Measurements from ENCODE around the gene SHB. TPM values are rescaled to one million over a fixed set of nuclear protein-coding genes. Genes with fewer than 3 reads are reported as not detected.

Gene SHB
- total RNA-seq, 6 donors from 2014 or later: 29.3 to 51.2 (median 33.3) TPM

DNA sequence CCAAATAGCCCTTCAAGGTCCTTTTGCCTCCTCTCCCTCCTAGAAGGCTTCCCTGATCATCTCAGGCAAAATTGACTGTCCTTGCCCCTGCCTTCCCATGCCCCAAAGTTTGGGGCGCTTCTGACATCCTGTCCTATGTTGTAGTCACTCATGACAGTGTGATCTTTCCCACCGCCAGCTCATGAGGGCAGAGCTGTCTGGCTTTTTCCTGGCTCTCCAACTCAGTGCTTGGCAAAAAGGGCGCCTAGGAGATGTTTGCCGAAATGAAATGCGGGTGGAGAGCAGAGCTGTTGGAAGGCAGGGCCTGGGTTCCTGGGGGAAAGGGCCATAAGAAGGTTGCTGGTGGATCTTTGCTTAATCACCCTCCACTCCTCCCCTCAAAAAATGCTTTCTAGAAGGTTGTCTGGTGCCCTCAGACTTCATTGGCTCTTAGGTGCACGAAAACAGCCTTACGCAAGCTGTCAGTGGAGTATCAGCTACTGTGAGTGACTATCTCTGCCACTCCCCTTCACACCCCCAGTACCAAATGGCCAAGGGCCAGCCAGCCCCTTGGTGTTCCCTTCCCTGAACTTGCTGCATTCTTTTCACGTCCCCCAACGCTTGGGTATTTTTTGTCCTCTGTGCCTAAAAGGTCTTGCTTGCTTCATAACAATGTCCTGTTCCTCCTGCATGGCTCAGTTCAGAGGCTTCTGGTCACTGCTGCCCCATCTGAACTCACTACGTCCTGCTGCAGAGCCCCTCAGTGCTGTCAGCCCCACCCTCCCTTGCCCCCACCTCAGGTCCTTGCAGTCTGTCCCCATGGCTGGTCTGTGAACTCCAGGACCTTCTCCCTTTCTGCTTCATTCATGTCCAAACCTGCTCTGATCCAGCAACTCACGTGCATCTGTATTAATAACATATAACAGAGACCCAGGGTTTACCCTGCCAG is 162.5 kb downstream of the SHB start:
- H3K27me3 ChIP-seq: no peaks in the 10 kb centered on the region
- TF ChIP-seq, protein P1, sequence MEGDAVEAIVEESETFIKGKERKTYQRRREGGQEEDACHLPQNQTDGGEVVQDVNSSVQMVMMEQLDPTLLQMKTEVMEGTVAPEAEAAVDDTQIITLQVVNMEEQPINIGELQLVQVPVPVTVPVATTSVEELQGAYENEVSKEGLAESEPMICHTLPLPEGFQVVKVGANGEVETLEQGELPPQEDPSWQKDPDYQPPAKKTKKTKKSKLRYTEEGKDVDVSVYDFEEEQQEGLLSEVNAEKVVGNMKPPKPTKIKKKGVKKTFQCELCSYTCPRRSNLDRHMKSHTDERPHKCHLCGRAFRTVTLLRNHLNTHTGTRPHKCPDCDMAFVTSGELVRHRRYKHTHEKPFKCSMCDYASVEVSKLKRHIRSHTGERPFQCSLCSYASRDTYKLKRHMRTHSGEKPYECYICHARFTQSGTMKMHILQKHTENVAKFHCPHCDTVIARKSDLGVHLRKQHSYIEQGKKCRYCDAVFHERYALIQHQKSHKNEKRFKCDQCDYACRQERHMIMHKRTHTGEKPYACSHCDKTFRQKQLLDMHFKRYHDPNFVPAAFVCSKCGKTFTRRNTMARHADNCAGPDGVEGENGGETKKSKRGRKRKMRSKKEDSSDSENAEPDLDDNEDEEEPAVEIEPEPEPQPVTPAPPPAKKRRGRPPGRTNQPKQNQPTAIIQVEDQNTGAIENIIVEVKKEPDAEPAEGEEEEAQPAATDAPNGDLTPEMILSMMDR (IDR thresholded peaks at IDR 0.05): no peak
- TF ChIP-seq EP300 (IDR thresholded peaks at IDR 0.05) (no peak), POLR2AphosphoS5 (IDR thresholded peaks at IDR 0.05) (no peak), POLR2A (IDR thresholded peaks at IDR 0.05) (no peak)

DNA sequence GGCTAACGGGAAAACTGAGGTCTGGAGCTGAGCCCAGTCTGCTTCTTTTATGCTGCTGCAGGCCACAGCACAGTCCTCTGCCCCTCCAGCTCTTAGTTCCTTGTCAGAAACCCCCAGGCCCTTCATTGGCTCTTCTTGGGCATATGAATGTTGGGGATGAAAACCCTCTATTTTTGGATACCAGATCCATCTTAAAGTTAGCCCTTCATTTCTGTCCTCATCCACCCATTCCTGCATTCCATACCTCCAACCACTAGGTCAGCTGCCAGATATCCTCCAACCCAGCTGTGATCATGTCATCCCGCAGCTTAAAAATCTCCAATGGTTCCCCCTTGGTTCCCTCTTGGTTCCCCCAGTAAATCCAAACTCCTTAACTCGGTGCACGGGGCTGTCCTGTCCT is 163.3 kb downstream of the SHB start:
- Histone ChIP-seq H3K27me3 (no peaks in the 10 kb centered on the region), H3K4me1 (peaks cover 17 to 46% (median 35%) of the 10 kb centered on the region in 4 donors), H3K27ac (no peak overlapping the region), H3K4me3 (no peak overlapping the region), H3K9me3 (no peaks in the 10 kb centered on the region), H3K36me3 (peaks cover 0 to under 1% (median 0%) of the 10 kb centered on the region in 4 donors)
- 96 to 97% methylated on average over 4 of the region's 4 CpGs for WGBS, 2 donors
- ATAC-seq (ENCODE audit: low FRiP score in 2 of 2) (no peak), DNase-seq (no peak)
- TF ChIP-seq POLR2A (IDR thresholded peaks at IDR 0.05) (no peak), EP300 (IDR thresholded peaks at IDR 0.05) (no peak), POLR2AphosphoS5 (IDR thresholded peaks at IDR 0.05) (no peak)
- TF ChIP-seq, protein P1 (IDR thresholded peaks at IDR 0.05): no peak

More for the DNA sequence above, 162.5 kb downstream of the SHB start:
- no peak for DNase-seq
- H3K4me1 ChIP-seq: peaks cover 17 to 46% (median 35%) of the 10 kb centered on the region in 4 donors
- peak overlapping the region in 1 of 4 donors; percentile 23 for H3K27ac ChIP-seq
- H3K4me3 ChIP-seq: no peak overlapping the region
- no peaks in the 10 kb centered on the region for H3K9me3 ChIP-seq
- ATAC-seq (ENCODE audit: low FRiP score in 2 of 2): no peak
- 88% methylated on average over 11 of the region's 11 CpGs for WGBS, 2 donors
- H3K36me3 ChIP-seq: no peaks in the 10 kb centered on the region

DNA sequence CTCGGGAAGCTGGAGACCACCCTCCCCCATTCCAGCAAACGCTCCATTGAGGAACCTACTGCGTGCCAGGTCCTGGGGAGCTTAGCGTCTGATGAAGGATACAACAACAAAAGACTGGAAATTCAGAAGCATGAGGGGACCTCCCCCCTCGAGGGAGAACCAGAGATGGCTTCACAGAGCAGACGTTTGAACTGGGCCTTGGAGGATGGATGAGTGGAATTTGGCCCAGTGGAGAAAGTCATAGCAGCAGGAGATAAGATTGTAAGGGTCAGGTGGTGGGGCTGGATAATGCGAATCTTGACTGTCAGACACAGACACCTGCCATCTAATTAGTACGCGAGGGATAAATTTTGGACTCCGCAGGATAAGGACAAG is 163.9 kb downstream of the SHB start:
- no peaks in the 10 kb centered on the region for H3K27me3 ChIP-seq
- peak overlapping the region in 2 of 4 donors; percentile 89 to 95 for H3K27ac ChIP-seq
- TF ChIP-seq POLR2AphosphoS5 (IDR thresholded peaks at IDR 0.05): no peak
- TF ChIP-seq, protein P1 (IDR thresholded peaks at IDR 0.05): no peak
- no peak for TF ChIP-seq POLR2A (IDR thresholded peaks at IDR 0.05)
- TF ChIP-seq EP300 (IDR thresholded peaks at IDR 0.05): no peak
- peak overlapping the region in 2 of 4 donors; percentile 89 to 96 for H3K4me3 ChIP-seq
- 86% methylated on average over 9 to 10 of the region's 10 CpGs for WGBS, 2 donors
- no peak for ATAC-seq (ENCODE audit: low FRiP score in 2 of 2)
- peaks cover 17 to 46% (median 35%) of the 10 kb centered on the region in 4 donors for H3K4me1 ChIP-seq
- peaks cover 0 to 4% (median 1%) of the 10 kb centered on the region in 4 donors for H3K36me3 ChIP-seq
- DNase-seq: no peak
- no peaks in the 10 kb centered on the region for H3K9me3 ChIP-seq

DNA sequence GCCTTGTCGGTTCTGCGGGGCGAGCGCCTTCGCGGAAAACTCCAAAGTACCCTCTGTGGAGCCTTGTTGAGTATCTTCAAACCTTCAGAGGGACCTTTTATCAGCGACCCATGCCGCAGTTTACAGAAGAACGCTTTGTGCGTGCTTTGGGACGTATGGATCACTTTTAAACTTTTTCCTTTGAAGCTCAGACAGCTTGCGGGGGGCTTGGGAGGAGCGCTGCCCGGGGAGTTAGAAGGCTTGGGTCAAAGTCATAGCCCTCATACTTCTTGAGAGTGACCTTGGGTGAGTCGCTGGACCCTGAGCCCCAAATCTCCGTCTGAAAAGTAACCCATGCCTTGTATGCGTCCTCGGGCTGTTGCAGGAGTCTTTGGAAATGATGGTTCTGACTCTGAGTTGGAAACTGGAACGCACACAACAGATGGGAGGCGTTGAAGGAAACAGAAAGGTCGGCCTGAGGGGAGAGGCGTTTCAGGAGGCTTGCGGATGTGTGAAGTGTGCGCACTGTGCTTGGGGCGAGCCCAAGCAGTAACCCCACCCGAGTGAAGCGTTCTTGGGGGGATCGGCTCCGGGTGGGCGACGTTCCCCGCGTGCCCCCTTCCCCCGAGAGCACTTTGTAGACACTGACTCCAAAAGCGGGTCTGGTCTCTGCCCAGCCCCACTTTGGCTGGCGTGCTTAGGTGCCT is 164.4 kb downstream of the SHB start:
- WGBS, 2 donors: 33 to 37% methylated on average over 20 to 36 of the region's 36 CpGs
- Histone ChIP-seq H3K4me1 (peaks cover 15 to 43% (median 35%) of the 10 kb centered on the region in 4 donors), H3K9me3 (no peaks in the 10 kb centered on the region), H3K27me3 (no peaks in the 10 kb centered on the region), H3K36me3 (peaks cover 0 to 5% (median 1%) of the 10 kb centered on the region in 4 donors), H3K27ac (peak overlapping the region; percentile 84 to 95 (median 91)), H3K4me3 (peak overlapping the region; percentile 73 to 96 (median 90))
- DNase-seq (peak in 1 of 2 donors; percentile 66), ATAC-seq (ENCODE audit: low FRiP score in 2 of 2) (peak in 1 of 2 donors; percentile 18)
- TF ChIP-seq, protein P1 (IDR thresholded peaks at IDR 0.05): peak in 1 of 6 experiments; percentile 3
- no peak for TF ChIP-seq EP300 (IDR thresholded peaks at IDR 0.05)
